Neural progenitor cell (in vitro differentiated cells): ENCODE data around the gene NFE2L3. TPM values are rescaled to one million over a fixed set of nuclear protein-coding genes. Genes with fewer than 3 reads are reported as not detected.

Experiments used
- DNase-seq: peaks from one replicate; pipeline ENCODE4 v3.0.0-alpha.2; 2016; ENCODE audit warnings: low spot score
- H2AFZ ChIP-seq: fragments of 200-600 bp; sonication (generic); replicated peaks from 2 replicates; pipeline ENCODE4 v1.6.1; 2016; ENCODE audit warnings: antibody characterized with exemption
- H3F3A ChIP-seq: fragments of 200-600 bp; sonication (generic); 2 replicates; pipeline ENCODE4 v1.6.1; 2016; ENCODE audit warnings: antibody characterized with exemption, low read depth
- H3K27ac ChIP-seq: fragments of 200-600 bp; sonication (generic); 2 replicates; pipeline ENCODE4 v1.5.1; 2016; ENCODE audit warnings: mild to moderate bottlenecking
- H3K27me3 ChIP-seq: fragments of 200-600 bp; sonication (generic); 2 replicates; pipeline ENCODE4 v1.6.1; 2016; ENCODE audit warnings: mild to moderate bottlenecking, moderate library complexity
- H3K36me3 ChIP-seq: fragments of 200-600 bp; sonication (generic); 2 replicates; pipeline ENCODE4 v1.5.1; 2016
- H3K4me1 ChIP-seq: fragments of 200-600 bp; sonication (generic); 2 replicates; pipeline ENCODE4 v1.6.1; 2016; ENCODE audit warnings: mixed run types
- H3K4me2 ChIP-seq: fragments of 200-600 bp; sonication (generic); 2 replicates; pipeline ENCODE4 v1.6.1; 2016
- H3K4me3 ChIP-seq: fragments of 200-600 bp; sonication (generic); 2 replicates; pipeline ENCODE4 v1.5.1; 2016
- H3K79me2 ChIP-seq: fragments of 200-600 bp; sonication (generic); 2 replicates; pipeline ENCODE4 v1.6.1; 2016; ENCODE audit warnings: low read depth
- H3K9ac ChIP-seq: fragments of 200-600 bp; sonication (generic); 2 replicates; pipeline ENCODE4 v1.6.1; 2016
- H3K9me3 ChIP-seq: fragments of 200-600 bp; sonication (generic); 2 replicates; pipeline ENCODE4 v1.5.1; 2016; ENCODE audit warnings: low read depth
- H4K20me1 ChIP-seq: fragments of 200-600 bp; sonication (generic); 2 replicates; pipeline ENCODE4 v1.6.1; 2016; ENCODE audit warnings: low read depth
- H3K27ac Mint-ChIP-seq: 3 replicates; pipeline ENCODE4 v1.8.0; 2021; ENCODE audit warnings: mixed read lengths
- H3K27me3 Mint-ChIP-seq: 2 replicates; pipeline ENCODE4 v1.8.0; 2022; ENCODE audit warnings: low read depth, mild to moderate bottlenecking, inconsistent platforms, moderate library complexity, mixed read lengths; ENCODE audit not compliant: insufficient read depth
- H3K36me3 Mint-ChIP-seq: 3 replicates; pipeline ENCODE4 v1.8.0; 2021; ENCODE audit warnings: mixed read lengths
- H3K4me1 Mint-ChIP-seq: 3 replicates; pipeline ENCODE4 v1.8.0; 2021; ENCODE audit warnings: mixed read lengths
- H3K4me3 Mint-ChIP-seq: 3 replicates; pipeline ENCODE4 v1.8.0; 2021; ENCODE audit warnings: mild to moderate bottlenecking, moderate library complexity, mixed read lengths
- H3K9me3 Mint-ChIP-seq: 3 replicates; pipeline ENCODE4 v1.8.0; 2020; ENCODE audit warnings: mixed read lengths
- CTCF ChIP-seq: fragments of 200-600 bp; sonication (generic); IDR thresholded peaks from 2 replicates; pipeline ENCODE4 v1.5.1; 2017; ENCODE audit warnings: antibody characterized with exemption, mild to moderate bottlenecking
- EZH2 ChIP-seq: fragments of 200-600 bp; sonication (generic); IDR thresholded peaks from 2 replicates; pipeline ENCODE4 v1.6.1; 2017; ENCODE audit warnings: antibody characterized with exemption, mild to moderate bottlenecking, moderate library complexity
- EZH2phosphoT487 ChIP-seq: fragments of 200-600 bp; sonication (generic); IDR thresholded peaks from 2 replicates; pipeline ENCODE4 v1.6.1; 2017; ENCODE audit warnings: antibody characterized with exemption
- total RNA-seq: library from RNA; depleted of rRNA; stranded (reverse); fragments of >200 nt; gene quantifications from 2 replicates; pipeline ENCODE4 v1.2.3, GENCODE V29; 2015; ENCODE audit warnings: low replicate concordance

NFE2L3 gene
- total RNA-seq, 1 donor from 2014 or later: 6.2 TPM

DNA sequence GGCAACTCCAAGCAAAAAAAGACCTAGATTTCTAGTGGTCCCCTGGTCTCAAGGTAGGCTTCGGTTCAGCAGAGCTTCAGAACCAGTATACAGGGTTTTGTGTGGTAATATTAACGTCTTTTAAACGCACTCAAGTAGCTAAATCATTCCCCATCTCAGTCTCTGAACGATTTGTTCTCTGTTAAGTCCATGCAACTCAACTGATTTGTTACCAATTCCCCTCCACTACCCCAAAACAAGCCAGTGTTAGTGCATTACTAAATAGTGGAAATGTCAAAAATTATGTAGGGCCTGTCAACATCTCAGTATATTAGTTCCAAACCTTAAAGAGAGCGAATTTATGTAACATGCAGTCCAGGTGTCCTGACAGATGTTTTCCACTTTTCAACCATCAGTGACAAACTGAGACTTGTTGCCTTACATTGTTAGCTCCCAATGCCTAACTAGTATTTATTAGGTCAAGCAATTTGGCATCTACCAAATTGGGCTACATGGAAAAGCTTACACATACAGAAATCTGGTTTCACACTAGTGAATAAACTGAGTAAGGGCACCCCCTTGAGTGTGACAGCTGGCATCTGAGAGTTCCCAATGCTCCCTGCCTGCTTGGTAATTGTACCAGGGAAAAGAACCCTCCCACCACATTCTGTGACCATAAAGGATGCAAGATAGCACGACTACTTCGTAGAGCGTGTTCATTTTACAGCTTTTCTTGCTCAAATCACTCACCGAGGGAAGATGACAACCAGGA is 36.4 kb downstream of the NFE2L3 start:
- H3K79me2 ChIP-seq: peaks cover 56% of the 10 kb centered on the region
- Mint-ChIP-seq H3K4me3 (peak overlapping the region; percentile 33), H3K27ac (no peak overlapping the region), H3K27me3 (peaks cover 6% of the 10 kb centered on the region), H3K9me3 (no peaks in the 10 kb centered on the region), H3K36me3 (peaks cover 63% of the 10 kb centered on the region), H3K4me1 (peaks cover 33% of the 10 kb centered on the region)
- peak overlapping the region; percentile 80 for H3K27ac ChIP-seq
- H4K20me1 ChIP-seq: peaks cover 75% of the 10 kb centered on the region
- DNase-seq: no peak
- H3F3A ChIP-seq: peaks cover 100% of the 10 kb centered on the region
- H3K36me3 ChIP-seq: peaks cover 45% of the 10 kb centered on the region
- H3K9me3 ChIP-seq: no peaks in the 10 kb centered on the region
- H3K4me1 ChIP-seq: peaks cover 7% of the 10 kb centered on the region
- H3K4me2 ChIP-seq: no peak overlapping the region
- H3K9ac ChIP-seq: no peak overlapping the region
- no peaks in the 10 kb centered on the region for H3K27me3 ChIP-seq
- TF ChIP-seq EZH2 (no peak), CTCF (no peak), EZH2phosphoT487 (no peak)
- H3K4me3 ChIP-seq: no peak overlapping the region
- H2AFZ ChIP-seq: no peak overlapping the region

GRCh38 chr7:26188957-26189541 is 37.1 kb downstream of the NFE2L3 start:
- no peak overlapping the region for H3K4me3 ChIP-seq
- H3K4me1 ChIP-seq: peaks cover 13% of the 10 kb centered on the region
- peaks cover 6% of the 10 kb centered on the region for H3K27me3 Mint-ChIP-seq
- no peaks in the 10 kb centered on the region for H3K27me3 ChIP-seq
- H3K4me3 Mint-ChIP-seq: no peak overlapping the region
- no peaks in the 10 kb centered on the region for H3K9me3 ChIP-seq
- peaks cover 100% of the 10 kb centered on the region for H3F3A ChIP-seq
- H3K9ac ChIP-seq: no peak overlapping the region
- H3K36me3 ChIP-seq: peaks cover 49% of the 10 kb centered on the region
- no peak overlapping the region for H2AFZ ChIP-seq
- peaks cover 37% of the 10 kb centered on the region for H3K4me1 Mint-ChIP-seq
- TF ChIP-seq EZH2 (no peak), CTCF (no peak), EZH2phosphoT487 (no peak)
- peaks cover 81% of the 10 kb centered on the region for H4K20me1 ChIP-seq
- DNase-seq: no peak
- H3K4me2 ChIP-seq: no peak overlapping the region
- peaks cover 63% of the 10 kb centered on the region for H3K79me2 ChIP-seq
- no peak overlapping the region for H3K27ac Mint-ChIP-seq
- peak overlapping the region; percentile 55 for H3K27ac ChIP-seq
- H3K9me3 Mint-ChIP-seq: no peaks in the 10 kb centered on the region
- peaks cover 69% of the 10 kb centered on the region for H3K36me3 Mint-ChIP-seq

DNA sequence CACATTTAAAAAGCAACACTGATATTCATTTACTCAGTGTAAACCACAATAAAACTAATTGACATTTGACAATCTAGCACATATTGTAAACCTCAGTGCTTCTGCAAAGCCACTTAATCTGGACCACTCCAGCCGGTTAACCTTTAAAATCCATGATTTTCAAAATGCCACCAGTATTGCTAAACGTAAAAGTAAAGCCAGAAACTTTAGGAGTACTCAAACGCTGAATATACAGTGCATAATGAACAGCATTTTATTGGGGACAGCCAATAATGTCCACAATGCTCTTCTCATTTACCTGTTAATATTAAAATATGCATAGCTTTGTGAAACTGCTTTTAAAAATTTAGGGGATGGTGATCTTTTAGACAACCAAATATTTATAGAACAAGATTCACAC is 37.7 kb downstream of the NFE2L3 start:
- H3K4me1 ChIP-seq: peaks cover 15% of the 10 kb centered on the region
- H3K4me3 ChIP-seq: no peak overlapping the region
- H3K4me1 Mint-ChIP-seq: peaks cover 40% of the 10 kb centered on the region
- H4K20me1 ChIP-seq: peaks cover 88% of the 10 kb centered on the region
- peaks cover 69% of the 10 kb centered on the region for H3K79me2 ChIP-seq
- peaks cover 75% of the 10 kb centered on the region for H3K36me3 Mint-ChIP-seq
- no peaks in the 10 kb centered on the region for H3K9me3 Mint-ChIP-seq
- no peak for TF ChIP-seq CTCF
- no peak for TF ChIP-seq EZH2
- no peak for TF ChIP-seq EZH2phosphoT487
- H3K27me3 ChIP-seq: no peaks in the 10 kb centered on the region
- H3K36me3 ChIP-seq: peaks cover 49% of the 10 kb centered on the region
- H3K4me2 ChIP-seq: no peak overlapping the region
- DNase-seq: no peak
- H3K27me3 Mint-ChIP-seq: peaks cover 10% of the 10 kb centered on the region
- H2AFZ ChIP-seq: no peak overlapping the region
- peak overlapping the region; percentile 59 for H3K27ac ChIP-seq
- peaks cover 100% of the 10 kb centered on the region for H3F3A ChIP-seq
- no peak overlapping the region for H3K9ac ChIP-seq
- H3K4me3 Mint-ChIP-seq: no peak overlapping the region
- H3K9me3 ChIP-seq: no peaks in the 10 kb centered on the region
- H3K27ac Mint-ChIP-seq: no peak overlapping the region
